GM18873 (cell line): ENCODE data around the gene FCER2.
A peak's percentile ranks its signal among the peaks of the same experiment; 100 is the strongest.
"Not testable (repeated sequence)": the region's sequence is repeated elsewhere in the genome, so short reads cannot be mapped to it uniquely, and the experiment has no call there.

Source experiments
- ATAC-seq: cut with Tn5 transposase; IDR thresholded peaks from one replicate; pipeline ENCODE4 v1.9.1; 2021; ENCODE audit warnings: mild to moderate bottlenecking, moderate library complexity, moderate number of reproducible peaks; ENCODE audit not compliant: unreplicated experiment, low FRiP score

Gene FCER2

GRCh38 chr19:7701654-7702457 lies at the start of gene FCER2:
FCER2 (minus strand) TSS chr19:7702131; CDS start chr19:7699760, 2,371 bp downstream.
- peak; percentile 49 for ATAC-seq

- ATAC-seq = no peak
Observed at GRCh38 chr19:7751157-7751783, 49.3 kb upstream of the FCER2 start.

- ATAC-seq = no peak
Observed at GRCh38 chr19:7748756-7749155, 46.8 kb upstream of the FCER2 start.

GRCh38 chr19:7748171-7748570 lies 46.2 kb upstream of the FCER2 start:
- ATAC-seq = no peak

- no peak for ATAC-seq
Observed at GRCh38 chr19:7746903-7747884, 45.3 kb upstream of the FCER2 start, which contains the start of gene CD209. CD209 (minus strand) TSS chr19:7747534; CDS start chr19:7747511, 23 bp downstream.

- not testable (repeated sequence) for ATAC-seq
Observed at GRCh38 chr19:7746306-7746705, 44.4 kb upstream of the FCER2 start.

- ATAC-seq = no peak
Observed at GRCh38 chr19:7744871-7745650, 43.1 kb upstream of the FCER2 start.

GRCh38 chr19:7744199-7744786 lies 42.4 kb upstream of the FCER2 start:
- ATAC-seq = no peak

GRCh38 chr19:7743425-7743841 lies 41.5 kb upstream of the FCER2 start:
- no peak for ATAC-seq

GRCh38 chr19:7742991-7743390 lies 41.1 kb upstream of the FCER2 start:
- no peak for ATAC-seq

GRCh38 chr19:7742575-7742974 lies 40.6 kb upstream of the FCER2 start:
- ATAC-seq = no peak

GRCh38 chr19:7740682-7741054 lies 38.7 kb upstream of the FCER2 start:
- no peak for ATAC-seq

GRCh38 chr19:7739801-7740681 lies 38.1 kb upstream of the FCER2 start:
- ATAC-seq = no peak

- no peak for ATAC-seq
Observed at GRCh38 chr19:7739211-7739755, 37.4 kb upstream of the FCER2 start.

- ATAC-seq = no peak
Observed at GRCh38 chr19:7738023-7738422, 36.1 kb upstream of the FCER2 start.

- no peak for ATAC-seq
Observed at GRCh38 chr19:7737215-7737614, 35.3 kb upstream of the FCER2 start.

- ATAC-seq = no peak
Observed at GRCh38 chr19:7736148-7736547, 34.2 kb upstream of the FCER2 start.
